ENCODE measurements around the gene DPEP1.

GRCh38 chr16:89583895-89584644, 29.4 kb upstream of the DPEP1 start:
- no peak for TF ChIP-seq POLR2A (IDR thresholded peaks at IDR 0.05; ENCODE audit: low read depth, low read length)
- no peak for TF ChIP-seq TAF1 (IDR thresholded peaks at IDR 0.05; ENCODE audit: borderline replicate concordance, low read depth, low read length)
- no peak for TF ChIP-seq POLR2AphosphoS5 (IDR thresholded peaks at IDR 0.05; ENCODE audit: low read depth, low read length)
